C4-2B (cell line): ENCODE data around the gene CTNNA3.

ENCODE experiments used
- H3K27ac ChIP-seq: fragments of 450-650 bp; 2 replicates; pipeline ENCODE4 v1.5.1; 2017
- CTCF ChIP-seq: fragments of 450-650 bp; conservative IDR thresholded peaks from 2 replicates; pipeline ENCODE4 v1.5.1; 2017; ENCODE audit warnings: mild to moderate bottlenecking
- ZFX ChIP-seq: fragments of 450-650 bp; IDR thresholded peaks from 2 replicates; pipeline ENCODE4 v1.6.1; 2017

CTNNA3 gene

GRCh38 chr10:66747451-66747850 is 948.5 kb downstream of the CTNNA3 start:
- no peak for TF ChIP-seq ZFX
- TF ChIP-seq CTCF: no peak
- H3K27ac ChIP-seq: no peak overlapping the region

GRCh38 chr10:66746711-66747110 is 949.3 kb downstream of the CTNNA3 start:
- no peak overlapping the region for H3K27ac ChIP-seq
- TF ChIP-seq CTCF (no peak), ZFX (no peak)

DNA sequence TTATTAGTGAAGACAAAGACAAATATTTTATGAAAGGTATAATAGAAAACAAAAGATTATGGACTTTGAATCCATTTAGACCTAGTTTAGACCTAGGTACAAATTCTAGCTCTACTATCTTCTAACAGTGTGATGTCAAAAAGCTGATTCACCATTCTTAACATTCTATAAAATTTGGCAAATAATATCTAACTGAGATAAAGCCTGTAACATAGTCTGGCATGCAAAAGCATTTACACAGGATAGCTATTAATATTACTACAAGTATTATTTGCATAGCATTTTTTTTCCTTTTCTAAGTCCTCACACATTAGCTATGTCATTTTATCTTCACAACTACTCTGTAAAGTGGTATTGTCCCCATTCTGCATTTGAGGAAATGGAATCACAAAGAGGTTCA is 949.7 kb downstream of the CTNNA3 start:
- no peak overlapping the region for H3K27ac ChIP-seq
- TF ChIP-seq CTCF (no peak), ZFX (no peak)

DNA sequence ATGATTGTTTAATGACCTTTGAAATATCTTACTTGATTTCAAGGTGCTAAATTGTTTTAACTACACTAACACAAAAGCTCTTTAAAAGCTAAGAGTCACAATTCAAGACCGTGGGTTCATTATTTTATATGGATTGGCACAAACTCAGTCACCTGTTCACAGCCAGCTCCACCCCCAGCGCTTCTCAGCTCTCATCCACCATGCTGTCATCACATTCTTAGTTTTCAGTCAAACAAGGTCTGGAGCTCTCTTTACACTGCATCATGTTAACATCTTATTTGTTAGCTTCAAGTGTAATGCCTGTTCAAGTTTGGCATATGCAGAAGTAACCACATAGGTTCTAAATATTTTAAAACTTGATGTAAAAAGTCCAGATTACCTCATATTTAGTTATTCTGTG is 951.1 kb downstream of the CTNNA3 start:
- no peak overlapping the region for H3K27ac ChIP-seq
- TF ChIP-seq ZFX: no peak

GRCh38 chr10:66737241-66737640 is 958.8 kb downstream of the CTNNA3 start:
- H3K27ac ChIP-seq: no peak overlapping the region
- TF ChIP-seq CTCF (no peak), ZFX (no peak)

GRCh38 chr10:66723608-66724400 is 972.2 kb downstream of the CTNNA3 start:
- no peak overlapping the region for H3K27ac ChIP-seq
- TF ChIP-seq CTCF: no peak
- no peak for TF ChIP-seq ZFX

- no peak overlapping the region for H3K27ac ChIP-seq
- no peak for TF ChIP-seq ZFX
- no peak for TF ChIP-seq CTCF
These were observed 976.5 kb downstream of the CTNNA3 start for GRCh38 chr10:66719483-66719882.
